Right renal pelvis (tissue), 4 donors: ENCODE results near the gene KISS1. TPM values are rescaled to one million over a fixed set of nuclear protein-coding genes. Genes with fewer than 3 reads are reported as not detected.

Source experiments
- DNase-seq, 4 donors: peaks; one replicate each; pipeline ENCODE4 v3.0.0-alpha.2; 2013; ENCODE audit warnings: low read depth in 4 of 4, low spot score in 3 of 4, missing footprints in 1 of 4
- polyA plus RNA-seq, 4 donors: library from polyadenylated mRNA; unstranded; fragments of 120-200 nt; gene quantifications; one replicate each; pipeline ENCODE4 v1.2.1, GENCODE V29; 2013; ENCODE audit not compliant: insufficient read length in 4 of 4

Gene KISS1
- polyA plus RNA-seq, 4 donors, result 0.66 to 1.3 (median 0.73) TPM; not detected in 1

GRCh38 chr1:204162494-204163074, 33.7 kb downstream of the KISS1 start:
- DNase-seq, result peak; percentile 54 to 73 (median 62)

DNA sequence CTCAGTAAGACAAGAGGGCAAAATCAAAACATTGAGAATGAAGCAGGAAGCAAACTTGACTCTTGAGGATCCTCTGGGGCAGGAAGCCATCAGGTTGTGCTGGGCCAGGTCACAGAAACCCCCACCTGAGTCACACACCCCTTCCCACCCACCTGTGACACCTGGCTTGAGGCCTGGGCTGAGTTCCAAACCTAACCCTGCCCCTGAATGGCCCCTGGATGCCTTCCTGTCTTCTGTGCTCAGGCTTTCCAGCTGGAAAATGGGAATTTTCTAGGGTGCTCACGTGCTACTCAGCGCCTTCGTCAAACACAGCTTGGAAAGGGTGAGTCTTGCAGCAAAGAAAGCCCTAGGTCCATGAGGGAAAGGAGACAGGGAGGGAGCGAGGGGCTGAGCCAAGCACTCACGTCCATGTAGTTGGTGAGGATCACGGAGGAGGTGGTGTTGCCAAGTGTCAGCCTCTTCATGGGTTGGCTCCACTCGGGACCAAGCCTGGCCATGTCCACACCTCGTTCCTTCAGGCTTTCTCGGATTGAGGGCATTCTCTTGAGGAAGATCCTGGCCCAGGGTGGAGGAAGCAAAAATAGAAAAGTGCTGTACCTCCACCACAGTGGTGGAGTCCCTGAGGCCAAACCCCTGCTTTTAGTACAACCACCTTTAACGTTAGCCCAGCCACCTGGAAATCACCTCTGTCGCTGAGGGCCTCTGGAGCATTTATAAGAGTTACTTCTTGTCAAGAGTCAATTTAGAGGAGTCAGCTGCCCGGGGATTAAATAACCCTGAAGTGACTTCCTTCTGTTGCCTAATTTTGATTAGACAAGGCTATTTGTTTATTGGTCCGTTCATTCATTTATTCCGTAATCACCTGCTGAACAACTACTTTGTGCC, 34.4 kb downstream of the KISS1 start:
- DNase-seq, result no peak

GRCh38 chr1:204157962-204158361, 38.3 kb downstream of the KISS1 start:
- no peak for DNase-seq

- DNase-seq, result no peak
Observed at GRCh38 chr1:204155881-204156280, 40.4 kb downstream of the KISS1 start.

GRCh38 chr1:204154568-204155255, 41.6 kb downstream of the KISS1 start:
- no peak for DNase-seq

GRCh38 chr1:204153667-204154066, 42.6 kb downstream of the KISS1 start:
- no peak for DNase-seq

DNA sequence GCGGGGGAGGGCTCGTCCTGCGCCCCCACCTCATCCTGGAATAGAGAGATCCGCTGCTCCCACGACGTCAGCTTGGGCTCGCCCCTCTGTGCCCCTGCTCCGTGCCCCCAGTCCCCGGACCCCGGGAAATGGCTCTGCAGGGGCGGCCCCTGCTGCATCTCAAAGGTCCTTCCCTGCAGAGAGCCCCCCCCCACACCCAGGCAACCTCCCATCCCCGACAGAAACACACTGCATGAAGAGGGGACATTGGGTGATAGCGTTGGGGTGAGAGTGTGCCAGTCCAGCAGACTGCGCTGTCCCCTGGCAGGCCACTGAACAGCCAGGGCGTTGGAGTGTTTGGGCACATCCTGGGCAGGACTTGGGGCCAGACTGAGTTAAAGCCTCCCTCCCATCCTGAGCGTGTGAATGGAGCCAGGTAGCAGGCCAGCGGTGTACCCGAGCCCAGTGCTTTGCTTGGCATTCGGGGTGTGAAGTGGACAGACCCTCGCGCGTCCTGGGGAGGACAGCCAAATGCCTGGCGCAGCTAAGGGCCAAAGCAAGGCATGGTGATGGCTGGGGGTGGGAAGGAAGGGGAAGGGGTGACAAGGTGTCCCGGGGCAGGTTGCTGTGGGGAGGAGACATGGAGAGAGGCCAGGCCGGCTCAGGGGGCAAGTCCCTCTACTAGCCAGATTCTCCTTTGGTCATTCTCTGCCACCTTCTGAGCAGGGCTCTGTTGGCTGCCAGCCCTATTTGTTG, 43.8 kb downstream of the KISS1 start:
- no peak for DNase-seq

DNA sequence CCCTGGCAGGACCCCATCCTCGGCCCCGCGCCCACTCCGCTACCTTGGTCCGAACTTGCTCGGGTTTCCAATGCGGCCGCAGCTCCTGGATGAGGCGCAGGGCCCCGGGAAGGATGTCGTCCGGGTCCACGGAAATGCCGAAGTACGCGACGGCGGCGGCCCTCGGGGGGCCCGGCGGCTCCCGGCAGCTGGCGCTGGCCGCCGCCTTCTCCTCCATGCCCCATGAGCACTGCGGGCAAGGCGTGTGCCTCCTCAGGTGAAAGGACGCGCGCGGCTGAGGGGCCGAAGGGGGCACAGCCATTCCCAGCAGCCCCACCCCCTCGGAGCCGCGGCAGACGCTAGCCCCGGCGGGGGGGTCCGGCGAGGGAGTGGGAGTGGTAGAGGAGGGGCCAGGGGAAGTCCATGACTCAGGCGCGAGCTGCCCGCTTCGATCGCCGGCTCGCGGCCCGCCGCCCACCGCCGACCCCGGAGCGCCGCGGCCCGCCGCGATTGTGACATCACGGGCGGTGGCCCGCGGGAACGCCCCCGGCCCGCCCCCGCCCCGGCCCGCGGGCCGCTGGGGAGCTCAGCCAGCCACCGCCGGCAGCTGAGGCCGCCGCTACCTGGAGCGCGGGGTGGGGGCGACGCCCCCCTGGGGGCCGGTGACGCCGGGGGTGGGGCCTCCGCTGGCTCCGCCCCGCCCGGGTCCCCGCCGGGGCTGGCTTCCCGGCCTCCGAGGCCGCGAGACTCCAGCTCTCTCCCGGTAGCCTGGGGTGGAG, 44.6 kb downstream of the KISS1 start, which contains the start of gene ETNK2:
TSS of gene ETNK2 (minus strand) at position 493 of the 758 bp plus-strand sequence. CDS start at position 301, 192 bp downstream.
- peak in 2 of 4 donors; percentile 53 to 54 for DNase-seq

GRCh38 chr1:204150702-204151551, 45.4 kb downstream of the KISS1 start:
- no peak for DNase-seq

GRCh38 chr1:204149635-204150565, 46.4 kb downstream of the KISS1 start:
- DNase-seq, result no peak

GRCh38 chr1:204149107-204149506, 47.2 kb downstream of the KISS1 start:
- DNase-seq, result no peak

DNA sequence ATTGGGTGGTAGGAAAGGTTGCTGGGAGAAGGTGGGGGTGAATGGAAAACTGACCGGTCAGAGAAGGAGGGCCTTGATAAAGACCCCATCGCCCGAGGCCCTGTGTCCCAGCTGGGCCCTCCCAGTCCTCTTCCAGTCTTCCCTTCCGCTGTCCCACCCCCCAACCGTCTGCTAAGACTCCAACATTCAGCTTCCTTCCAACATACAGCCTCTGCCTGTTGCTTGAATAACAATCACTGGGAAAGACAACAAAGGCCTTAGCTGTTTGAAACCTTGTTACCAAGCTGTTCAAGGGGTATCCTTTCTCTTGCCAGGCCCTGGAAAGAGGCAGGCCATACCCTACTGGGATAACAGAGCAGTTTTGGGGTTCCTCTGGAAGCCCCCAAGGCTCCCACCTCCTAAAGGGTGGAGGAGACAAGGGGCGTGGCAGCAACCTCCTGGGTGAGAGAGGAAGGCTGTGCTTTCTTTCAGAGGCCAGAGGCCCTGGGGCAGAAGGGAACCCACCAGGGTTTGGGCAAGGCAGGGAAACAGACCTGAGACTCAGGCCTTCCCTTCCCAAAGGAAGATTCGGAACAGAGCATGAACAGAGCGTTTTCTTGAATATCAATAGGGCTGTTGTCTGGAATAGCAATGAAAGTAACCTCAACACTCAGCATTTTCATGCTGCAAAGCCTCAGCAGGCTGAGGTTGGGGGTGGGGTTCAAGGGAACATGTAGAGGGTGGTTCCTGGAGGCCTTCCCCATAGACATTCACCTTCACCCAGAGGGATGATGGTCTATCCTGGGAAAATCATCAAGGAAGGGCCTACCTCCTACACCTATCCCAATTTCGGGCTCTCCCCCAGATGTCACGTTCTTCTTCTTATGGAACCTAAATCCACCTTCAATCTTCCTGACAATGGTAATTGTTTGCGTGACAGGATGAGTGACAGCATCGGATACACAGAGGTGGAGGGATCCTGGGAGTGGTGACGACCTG, 48.6 kb downstream of the KISS1 start:
- no peak for DNase-seq

GRCh38 chr1:204146965-204147364, 49.3 kb downstream of the KISS1 start:
- DNase-seq, result no peak

- DNase-seq, result no peak
Observed at GRCh38 chr1:204146309-204146708, 50.0 kb downstream of the KISS1 start.

- DNase-seq, result no peak
Observed at GRCh38 chr1:204145033-204145504, 51.2 kb downstream of the KISS1 start.

GRCh38 chr1:204143276-204144041, 52.8 kb downstream of the KISS1 start:
- no peak for DNase-seq
